Left forelimb (tissue), 1 donor: ENCODE data around the gene GABARAP.

Source experiments
- DNase-seq: peaks from one replicate; pipeline ENCODE4 v3.0.0-alpha.2; 2018; ENCODE audit warnings: low spot score

The GABARAP gene

GRCh38 chr17:7222093-7222971, 19.9 kb downstream of the GABARAP start:
- no peak for DNase-seq

GRCh38 chr17:7221278-7222092, 20.8 kb downstream of the GABARAP start:
- DNase-seq = no peak

- DNase-seq = no peak
Measured at GRCh38 chr17:7220593-7221277, 21.5 kb downstream of the GABARAP start.

GRCh38 chr17:7219812-7220592, 22.2 kb downstream of the GABARAP start, which contains the start of the genes ACADVL and DLG4:
Gene ACADVL (plus strand): TSS chr17:7219938. CDS start chr17:7219985, 47 bp downstream.
Gene DLG4 (minus strand): TSS chr17:7219836.
- peak; percentile 93 for DNase-seq

- DNase-seq = no peak
Measured at GRCh38 chr17:7219229-7219811, 22.9 kb downstream of the GABARAP start.

- DNase-seq = no peak
Measured at GRCh38 chr17:7218758-7219157, 23.5 kb downstream of the GABARAP start.

- no peak for DNase-seq
Measured at GRCh38 chr17:7218166-7218565, 24.1 kb downstream of the GABARAP start.

GRCh38 chr17:7217113-7217987, 24.9 kb downstream of the GABARAP start:
- peak; percentile 87 for DNase-seq

GRCh38 chr17:7216242-7217112, 25.8 kb downstream of the GABARAP start:
- DNase-seq = no peak

- no peak for DNase-seq
Measured at GRCh38 chr17:7215652-7216180, 26.5 kb downstream of the GABARAP start.

- no peak for DNase-seq
Measured at GRCh38 chr17:7215136-7215638, 27.1 kb downstream of the GABARAP start.

- peak; percentile 99 for DNase-seq
Measured at GRCh38 chr17:7214300-7215135, 27.7 kb downstream of the GABARAP start.

GRCh38 chr17:7213895-7214299, 28.4 kb downstream of the GABARAP start:
- DNase-seq = peak; percentile 86

GRCh38 chr17:7211491-7212273, 30.6 kb downstream of the GABARAP start:
- no peak for DNase-seq

GRCh38 chr17:7208754-7209460, 33.3 kb downstream of the GABARAP start:
- no peak for DNase-seq

- DNase-seq = no peak
Measured at GRCh38 chr17:7208027-7208571, 34.1 kb downstream of the GABARAP start.
